Heart left ventricle (tissue), 16 donors: ENCODE measurements around the gene CIPC. TPM values are rescaled to one million over a fixed set of nuclear protein-coding genes. Genes with fewer than 3 reads are reported as not detected.

Experiments
- ATAC-seq, 4 donors: fragments of 200-7000 bp; cut with Tn5 transposase; one replicate each; pipeline ENCODE4 v1.9.1; 2020 to 2022; ENCODE audit warnings: moderate library complexity in 4 of 4, mild to moderate bottlenecking in 3 of 4, moderate number of reproducible peaks in 1 of 4
- DNase-seq, 5 donors: peaks; one replicate each; pipeline ENCODE4 v3.0.0-alpha.2; 2020
- H3K27ac ChIP-seq, 12 donors: fragments of 200-600 bp; sonication (generic) in 4 of 12; one replicate each; pipeline versions ENCODE4 v1.5.0 to v1.8.0; 2016 to 2022; ENCODE audit warnings: mild to moderate bottlenecking in 2 of 12
- H3K27me3 ChIP-seq, 9 donors: fragments of 200-600 bp; sonication (generic) in 2 of 9; one replicate each; pipeline versions ENCODE4 v1.5.1 to v1.8.0; 2016 to 2022; ENCODE audit warnings: mild to moderate bottlenecking in 3 of 9
- H3K36me3 ChIP-seq, 9 donors: fragments of 200-600 bp; sonication (generic) in 2 of 9; one replicate each; pipeline versions ENCODE4 v1.5.0 to v1.8.0; 2018 to 2022; ENCODE audit warnings: mild to moderate bottlenecking in 2 of 9
- H3K4me1 ChIP-seq, 12 donors: fragments of 200-600 bp; sonication (generic) in 4 of 12; one replicate each; pipeline versions ENCODE4 v1.5.0 to v1.8.0; 2016 to 2022; ENCODE audit warnings: mild to moderate bottlenecking in 3 of 12
- H3K4me3 ChIP-seq, 12 donors: fragments of 200-600 bp; sonication (generic) in 4 of 12; one replicate each; pipeline versions ENCODE4 v1.5.0 to v1.8.0; 2017 to 2022; ENCODE audit warnings: mild to moderate bottlenecking in 9 of 12, moderate library complexity in 4 of 12
- H3K9me3 ChIP-seq, 12 donors: fragments of 200-600 bp; sonication (generic) in 4 of 12; one replicate each; pipeline versions ENCODE4 v1.5.0 to v1.8.0; 2016 to 2022; ENCODE audit warnings: mild to moderate bottlenecking in 1 of 12
- POLR2A ChIP-seq, 2 donors: fragments of 450-650 bp; IDR thresholded peaks; one replicate each; pipeline ENCODE4 v1.6.1; 2017; ENCODE audit warnings: antibody characterized with exemption in 2 of 2, mild to moderate bottlenecking in 2 of 2, moderate library complexity in 2 of 2
- WGBS, 4 donors: extraction: QIAGEN DNeasy Blood & Tissue Kit in 2 of 4; methylation state at CpG; one replicate each; pipeline versions ENCODE4 v1.1.5 to v1.1.7; 2013 to 2018; 5-methylcytosine and 5-hydroxymethylcytosine counted together
- intact Hi-C, 10 donors: fragments of 100-400 bp; cut with DNase I; formaldehyde crosslinking; loops; one replicate each; pipeline versions ENCODE4 v1.11.1 to v1.14.2; 2022
- long read RNA-seq, 3 donors: library from polyadenylated mRNA; unstranded; transcript quantifications; one replicate each; pipeline ENCODE4 v2.0.0, GENCODE V29; 2020 to 2021
- polyA plus RNA-seq, 2 donors: library from polyadenylated mRNA; stranded (reverse); fragments of 200-250 nt; gene quantifications; one replicate each; pipeline ENCODE4 v1.2.3, GENCODE V29; 2013
- total RNA-seq, 9 donors: library from RNA; depleted of rRNA in 2 of 9; stranded (reverse); fragments of >200 nt in 2 of 9; fragmentation: NEBNext Ultra II Directional in 3 of 9; extraction: Animal tissue kit (Norgen Biotek cat#: 25700) in 3 of 9; gene quantifications; one replicate each; pipeline versions ENCODE4 v1.1.0 to v1.2.4, GENCODE V29; 2016 to 2023
- TF ChIP-seq, protein P1 (sequence below), 12 donors: fragments of 200-600 bp; sonication (generic) in 4 of 12; IDR thresholded peaks; one replicate each; pipeline versions ENCODE4 v1.5.0 to v1.8.0; 2018 to 2022; ENCODE audit warnings: antibody characterized with exemption in 12 of 12, mild to moderate bottlenecking in 5 of 12
- donor health status: ischemic (EF 13 %, LVEDD 7.1; RV severe dilation, severe dysfunction).
- donor health status: healthy with polysubstance abuse.
- donor health status: DM: no; HTN: yes; CAD: no.
- donor health status: DM: no; HTN: no; CAD: no.
- donor health status: ischemic (EF 25% LVEDD 6.9; RV normal size, moderate dysfunction).
- donor health status: ischemic (EF 25% LVEDD 5.7; RV mildly dilated, moderate dysfunction).
- donor health status: healthy.
- donor health status: DM: yes; HTN: yes; CAD: no.
- donor health status: ischemic (EF 35%, LVEDD 5.7; RV mildly dilated, moderate dysfunction).
- donor health status: nonischemic (EF 11% LVEDD 7.7; RV severe dilation, severe dysfunction).
- donor health status: DM: yes; HTN: yes; CAD: no.
- donor health status: PGD.
- donor health status: ischemic (EF 29% LVEDD 5.4; RV normal size, mild dysfunction).
- donor health status: nonischemic (EF 23%, LVEDD 6.1; RV moderate dilation, normal function).

Gene CIPC, protein sequence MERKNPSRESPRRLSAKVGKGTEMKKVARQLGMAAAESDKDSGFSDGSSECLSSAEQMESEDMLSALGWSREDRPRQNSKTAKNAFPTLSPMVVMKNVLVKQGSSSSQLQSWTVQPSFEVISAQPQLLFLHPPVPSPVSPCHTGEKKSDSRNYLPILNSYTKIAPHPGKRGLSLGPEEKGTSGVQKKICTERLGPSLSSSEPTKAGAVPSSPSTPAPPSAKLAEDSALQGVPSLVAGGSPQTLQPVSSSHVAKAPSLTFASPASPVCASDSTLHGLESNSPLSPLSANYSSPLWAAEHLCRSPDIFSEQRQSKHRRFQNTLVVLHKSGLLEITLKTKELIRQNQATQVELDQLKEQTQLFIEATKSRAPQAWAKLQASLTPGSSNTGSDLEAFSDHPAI
- total RNA-seq (10 to 100 TPM; 44.5 to 85.9 (median 66.7) TPM), polyA plus RNA-seq (10 to 100 TPM; 10.9 to 27.0 TPM)
- long read RNA-seq, donor 1, full-length matches to known transcripts = 47 of 73 reads
- long read RNA-seq, donor 1, partial matches to known transcripts = 23 of 73 reads
- long read RNA-seq, donor 1, other reads (novel, unspliced or antisense) = 3 of 73 reads
- long read RNA-seq, donor 2, full-length matches to known transcripts = 83 of 104 reads
- long read RNA-seq, donor 2, partial matches to known transcripts = 10 of 104 reads
- long read RNA-seq, donor 2, other reads (novel, unspliced or antisense) = 11 of 104 reads
- long read RNA-seq, donor 3, full-length matches to known transcripts = 52 of 80 reads
- long read RNA-seq, donor 3, partial matches to known transcripts = 20 of 80 reads
- long read RNA-seq, donor 3, other reads (novel, unspliced or antisense) = 8 of 80 reads

DNA sequence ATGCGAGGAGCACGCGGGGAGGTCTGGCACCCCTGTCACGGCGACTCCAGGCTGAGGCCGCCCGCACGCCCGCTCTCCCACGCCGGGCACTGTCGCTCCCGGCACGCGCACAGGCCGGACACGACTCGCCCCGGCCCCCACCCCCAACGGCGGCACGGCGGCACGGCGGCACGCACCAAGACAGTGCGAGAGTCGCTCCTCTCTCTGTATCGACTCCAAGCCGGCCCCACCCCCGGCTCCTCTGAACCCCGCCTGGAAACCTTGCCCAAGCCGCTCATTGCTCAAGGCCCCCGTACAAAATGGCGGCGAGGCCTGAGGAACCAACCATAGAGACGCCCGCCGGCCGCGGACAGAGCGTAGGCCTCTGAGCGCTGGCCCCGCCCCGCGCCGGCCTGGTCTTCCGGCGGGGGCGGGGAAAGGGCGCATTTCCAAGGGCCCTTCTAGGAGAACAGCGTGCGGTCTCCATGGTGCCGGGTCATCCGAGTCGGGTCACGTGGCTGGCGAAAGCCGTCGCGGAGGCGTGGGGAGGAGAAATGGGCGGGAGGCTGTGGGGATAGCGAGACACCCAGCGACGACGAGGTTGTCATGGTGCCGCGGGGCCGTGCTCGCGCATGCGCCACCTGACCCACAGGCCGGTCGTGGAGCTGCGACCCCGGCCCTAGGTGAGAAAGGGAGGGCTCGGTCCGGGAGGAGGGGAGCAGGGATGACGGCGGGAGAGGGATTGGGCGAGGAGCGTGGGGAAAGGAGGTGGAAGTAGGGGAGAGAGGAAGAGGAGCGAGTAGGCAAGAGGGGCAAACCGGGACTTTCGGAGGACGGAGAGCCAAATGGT is at the start of gene CIPC:
CIPC (plus strand) TSS at position 559 of the 829 bp plus-strand sequence. CDS start 7,451 bp downstream, outside the sequence.
- H3K9me3 ChIP-seq = no peaks in the 10 kb centered on the region
- peaks cover 3 to 64% (median 45%) of the 10 kb centered on the region in 12 donors for H3K4me1 ChIP-seq
- TF ChIP-seq POLR2A (IDR thresholded peaks at IDR 0.05) = peak; percentile 28 to 67
- TF ChIP-seq, protein P1, sequence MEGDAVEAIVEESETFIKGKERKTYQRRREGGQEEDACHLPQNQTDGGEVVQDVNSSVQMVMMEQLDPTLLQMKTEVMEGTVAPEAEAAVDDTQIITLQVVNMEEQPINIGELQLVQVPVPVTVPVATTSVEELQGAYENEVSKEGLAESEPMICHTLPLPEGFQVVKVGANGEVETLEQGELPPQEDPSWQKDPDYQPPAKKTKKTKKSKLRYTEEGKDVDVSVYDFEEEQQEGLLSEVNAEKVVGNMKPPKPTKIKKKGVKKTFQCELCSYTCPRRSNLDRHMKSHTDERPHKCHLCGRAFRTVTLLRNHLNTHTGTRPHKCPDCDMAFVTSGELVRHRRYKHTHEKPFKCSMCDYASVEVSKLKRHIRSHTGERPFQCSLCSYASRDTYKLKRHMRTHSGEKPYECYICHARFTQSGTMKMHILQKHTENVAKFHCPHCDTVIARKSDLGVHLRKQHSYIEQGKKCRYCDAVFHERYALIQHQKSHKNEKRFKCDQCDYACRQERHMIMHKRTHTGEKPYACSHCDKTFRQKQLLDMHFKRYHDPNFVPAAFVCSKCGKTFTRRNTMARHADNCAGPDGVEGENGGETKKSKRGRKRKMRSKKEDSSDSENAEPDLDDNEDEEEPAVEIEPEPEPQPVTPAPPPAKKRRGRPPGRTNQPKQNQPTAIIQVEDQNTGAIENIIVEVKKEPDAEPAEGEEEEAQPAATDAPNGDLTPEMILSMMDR (IDR thresholded peaks at IDR 0.05) = no peak
- ATAC-seq (peak; percentile 89 to 96 (median 92)), DNase-seq (peak; percentile 100)
- intact Hi-C loops = loop anchor here in 3 of 10 donors (2.0 to 10.0 kb wide), 4 partner anchors 21 to 383 kb away; partner anchors contain the start of gene IRF2BPL (in 1 of the 3)
- H3K27me3 ChIP-seq = no peaks in the 10 kb centered on the region
- WGBS, 4 donors = 0 to 1% (median 0%) methylated on average over 56 to 87 of the region's 87 CpGs
- H3K36me3 ChIP-seq = no peaks in the 10 kb centered on the region
- peak within 1 kb of the TSS; percentile 64 to 92 (median 74) for H3K4me3 ChIP-seq
- H3K27ac ChIP-seq = peak within 1 kb of the TSS; percentile 96 to 99 (median 98)

DNA sequence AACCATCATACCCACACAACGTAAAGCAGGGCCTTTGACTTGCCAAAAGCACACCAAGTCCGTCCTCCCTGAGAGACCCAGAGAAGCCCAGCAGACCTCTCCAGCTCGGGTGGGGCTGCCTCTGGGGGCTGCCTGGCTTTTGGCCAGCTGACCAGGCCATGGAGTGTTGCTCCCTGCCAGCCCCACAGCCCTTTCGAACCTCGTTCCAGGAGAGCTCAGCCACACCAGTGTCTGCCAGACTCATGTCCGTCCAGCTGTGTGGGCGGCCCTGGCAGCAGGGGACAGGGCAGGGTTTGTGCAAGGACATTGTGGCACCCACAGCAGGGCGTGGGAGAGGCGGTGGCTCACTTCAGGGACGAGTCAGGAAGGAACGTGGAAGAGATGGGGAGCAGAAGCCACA is 46.9 kb upstream of the CIPC start:
- H3K9me3 ChIP-seq = peaks cover 0 to 7% (median 3%) of the 10 kb centered on the region in 12 donors
- TF ChIP-seq POLR2A (IDR thresholded peaks at IDR 0.05) = no peak
- TF ChIP-seq, protein P1 (IDR thresholded peaks at IDR 0.05) = no peak
- no peak overlapping the region for H3K4me3 ChIP-seq
- H3K4me1 ChIP-seq = peaks cover 2 to 66% (median 28%) of the 10 kb centered on the region in 12 donors
- WGBS, 4 donors = 15 to 26% (median 19%) methylated on average over 5 to 11 of the region's 11 CpGs
- H3K36me3 ChIP-seq = no peaks in the 10 kb centered on the region
- H3K27ac ChIP-seq = peak overlapping the region; percentile 27 to 90 (median 79)
- intact Hi-C loops = loop anchor here in 3 of 10 donors (5.0 to 10.0 kb wide), 2 partner anchors 94 to 106 kb away; no protein-coding TSS in a partner anchor
- DNase-seq (peak; percentile 66 to 89 (median 85)), ATAC-seq (peak; percentile 82 to 91 (median 86))
- H3K27me3 ChIP-seq = no peaks in the 10 kb centered on the region

DNA sequence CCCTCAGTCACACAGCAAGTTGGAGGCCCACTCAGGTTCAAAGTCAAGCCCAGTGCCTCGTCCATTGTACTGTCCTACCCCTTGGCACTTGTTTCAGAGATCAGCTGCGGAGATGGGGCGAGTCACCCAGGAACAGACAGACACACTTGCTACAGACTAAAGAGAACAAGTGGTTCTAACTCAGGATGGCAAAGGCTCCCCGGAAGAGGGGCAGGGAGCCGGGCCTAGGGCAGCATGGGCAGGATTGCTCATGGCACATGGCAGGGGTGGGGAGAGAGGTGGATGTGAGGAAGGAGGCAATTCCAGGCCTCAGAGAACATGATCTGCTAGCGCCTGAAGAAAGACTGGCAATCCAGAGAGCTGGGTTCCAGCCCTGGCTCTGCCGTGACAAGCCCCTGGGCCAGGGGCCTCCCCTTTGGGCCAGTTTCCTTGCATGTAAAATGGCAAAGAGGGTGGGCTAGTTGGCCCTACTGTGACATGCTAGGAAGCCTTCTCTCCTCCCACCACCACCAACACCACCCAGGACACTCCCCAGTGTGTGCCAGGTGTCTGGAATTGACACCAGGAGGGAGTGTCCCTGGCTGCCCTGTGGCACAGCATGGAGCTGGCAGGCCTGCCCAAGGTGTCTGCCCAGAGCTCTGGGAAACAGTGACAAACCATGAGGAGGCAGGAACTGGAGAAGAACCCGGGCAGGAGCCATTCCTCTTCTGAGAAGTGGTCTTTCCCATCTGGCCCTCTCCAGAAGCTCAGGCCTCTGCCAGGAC is 45.6 kb upstream of the CIPC start:
- peak in 2 of 5 donors; percentile 60 to 69 for DNase-seq

More for the DNA sequence above, 45.6 kb upstream of the CIPC start:
- H3K4me1 ChIP-seq = peaks cover 0 to 53% (median 18%) of the 10 kb centered on the region in 12 donors
- WGBS, 4 donors = 73 to 81% (median 80%) methylated on average over 8 of the region's 8 CpGs
- H3K9me3 ChIP-seq = peaks cover 0 to 12% (median 5%) of the 10 kb centered on the region in 12 donors
- H3K27ac ChIP-seq = peak overlapping the region in 11 of 12 donors; percentile 25 to 90 (median 77)
- H3K27me3 ChIP-seq = no peaks in the 10 kb centered on the region
- peak; percentile 51 to 65 (median 62) for ATAC-seq
- H3K36me3 ChIP-seq = no peaks in the 10 kb centered on the region
- no peak overlapping the region for H3K4me3 ChIP-seq
- intact Hi-C loops = loop anchor here (1.0 to 10.0 kb wide), 6 partner anchors 95 to 140 kb away; no protein-coding TSS in a partner anchor
- no peak for TF ChIP-seq POLR2A (IDR thresholded peaks at IDR 0.05)
- TF ChIP-seq, protein P1 (IDR thresholded peaks at IDR 0.05) = no peak
